Measurements from ENCODE around the gene IGFBP7. TPM values are rescaled to one million over a fixed set of nuclear protein-coding genes. Genes with fewer than 3 reads are reported as not detected.

The IGFBP7 gene
- total RNA-seq, 1 donor from 2014 or later = 66.8 TPM

DNA sequence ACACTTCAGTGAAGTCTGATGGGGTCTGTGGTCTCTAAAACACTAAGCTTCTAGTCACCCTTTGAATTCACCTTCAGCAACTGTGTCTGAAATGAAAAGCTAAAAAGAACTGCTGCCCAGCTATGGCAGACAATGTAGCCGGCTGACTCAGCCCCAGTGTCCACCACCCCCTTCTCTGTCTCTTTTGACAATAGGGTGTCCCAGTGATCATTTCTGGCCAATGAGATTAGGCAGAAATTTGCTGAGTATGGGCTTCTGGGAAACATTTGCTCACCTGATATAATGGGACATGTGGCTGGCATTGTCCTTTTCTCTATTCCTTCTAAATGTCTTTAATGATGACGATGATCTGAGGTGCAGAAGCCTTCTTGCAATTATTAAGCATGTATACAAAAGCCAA, 20.6 kb downstream of the IGFBP7 start:
- Histone ChIP-seq H3K4me1 (ENCODE audit: control insufficient read depth in 3 of 3, insufficient read depth in 3 of 3, low read length in 3 of 3) (peaks cover 0 to 5% (median 2%) of the 10 kb centered on the region in 3 donors), H3K36me3 (ENCODE audit: control insufficient read depth in 3 of 3, insufficient read depth in 3 of 3, low read length in 3 of 3) (no peaks in the 10 kb centered on the region), H3K9me3 (ENCODE audit: control insufficient read depth in 3 of 3, low read length in 3 of 3) (no peaks in the 10 kb centered on the region), H3K4me3 (ENCODE audit: low read length in 3 of 3) (no peak overlapping the region), H3K27me3 (ENCODE audit: control insufficient read depth in 3 of 3, insufficient read depth in 3 of 3, low read length in 3 of 3) (no peaks in the 10 kb centered on the region), H3K27ac (ENCODE audit: low read depth, low read length) (peak overlapping the region; percentile 26), H3K9ac (ENCODE audit: low read depth in 1 of 3, low read length in 3 of 3) (no peak overlapping the region)

DNA sequence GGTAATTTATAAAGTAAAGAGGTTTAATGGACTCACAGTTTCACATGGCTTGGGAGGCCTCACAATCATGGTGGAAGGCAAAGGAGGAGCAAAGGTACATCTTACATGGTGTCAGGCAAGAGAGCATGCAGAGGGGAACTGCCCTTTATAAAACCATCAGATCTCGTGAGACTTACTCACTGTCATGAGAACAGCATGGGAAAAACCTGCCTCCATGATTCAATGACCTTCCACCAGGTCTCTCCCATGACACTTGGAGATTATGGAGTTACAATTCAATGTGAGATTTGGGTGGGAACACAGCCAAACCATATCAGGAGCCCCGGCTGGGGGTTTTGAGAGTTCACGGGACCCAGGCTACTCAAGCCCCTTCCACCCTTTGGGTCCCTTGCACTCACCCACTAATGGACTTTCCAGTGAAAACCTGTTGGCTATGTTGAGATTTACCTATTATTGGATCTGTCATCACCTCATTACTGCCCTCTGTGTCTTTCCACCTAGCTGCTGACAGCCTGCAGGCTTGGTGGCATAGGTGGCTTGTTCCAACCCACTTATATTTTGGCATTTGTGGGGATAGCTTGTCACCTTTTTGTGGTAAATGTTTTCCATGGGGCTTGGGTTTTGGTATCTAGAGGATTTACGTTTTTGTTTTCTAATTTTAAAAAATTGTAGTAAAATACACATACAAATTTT, 24.0 kb downstream of the IGFBP7 start:
- no peaks in the 10 kb centered on the region for H3K36me3 ChIP-seq (ENCODE audit: control insufficient read depth in 3 of 3, insufficient read depth in 3 of 3, low read length in 3 of 3)
- no peak overlapping the region for H3K27ac ChIP-seq (ENCODE audit: low read depth, low read length)
- H3K27me3 ChIP-seq (ENCODE audit: control insufficient read depth in 3 of 3, insufficient read depth in 3 of 3, low read length in 3 of 3) = no peaks in the 10 kb centered on the region
- peaks cover 5 to 13% (median 6%) of the 10 kb centered on the region in 3 donors for H3K4me1 ChIP-seq (ENCODE audit: control insufficient read depth in 3 of 3, insufficient read depth in 3 of 3, low read length in 3 of 3)
- H3K9ac ChIP-seq (ENCODE audit: low read depth in 1 of 3, low read length in 3 of 3) = no peak overlapping the region
- H3K9me3 ChIP-seq (ENCODE audit: control insufficient read depth in 3 of 3, low read length in 3 of 3) = no peaks in the 10 kb centered on the region
- H3K4me3 ChIP-seq (ENCODE audit: low read length in 3 of 3) = no peak overlapping the region

DNA sequence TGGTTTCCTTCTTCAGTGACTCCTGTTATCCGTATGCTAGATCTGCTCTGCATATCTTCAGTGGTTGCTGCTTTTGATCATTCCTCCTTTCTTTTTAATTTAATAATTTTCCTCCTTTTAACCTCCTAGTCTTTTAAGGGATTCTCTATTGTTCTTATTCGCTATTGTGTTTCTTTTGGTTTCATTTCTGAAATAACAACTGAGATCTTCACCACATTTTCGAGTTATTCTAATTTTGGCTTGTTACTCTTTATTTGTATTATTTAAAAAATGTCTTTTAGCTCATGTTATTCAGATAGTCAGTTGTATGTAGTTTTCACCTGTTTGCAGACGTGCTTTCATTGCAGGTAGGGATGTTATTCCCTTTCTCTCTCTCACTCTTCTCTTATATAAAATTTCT, 24.9 kb downstream of the IGFBP7 start:
- H3K4me1 ChIP-seq (ENCODE audit: control insufficient read depth in 3 of 3, insufficient read depth in 3 of 3, low read length in 3 of 3) = peaks cover 5 to 17% (median 6%) of the 10 kb centered on the region in 3 donors
- H3K27ac ChIP-seq (ENCODE audit: low read depth, low read length) = no peak overlapping the region
- no peaks in the 10 kb centered on the region for H3K36me3 ChIP-seq (ENCODE audit: control insufficient read depth in 3 of 3, insufficient read depth in 3 of 3, low read length in 3 of 3)
- no peaks in the 10 kb centered on the region for H3K9me3 ChIP-seq (ENCODE audit: control insufficient read depth in 3 of 3, low read length in 3 of 3)
- H3K4me3 ChIP-seq (ENCODE audit: low read length in 3 of 3) = no peak overlapping the region
- no peak overlapping the region for H3K9ac ChIP-seq (ENCODE audit: low read depth in 1 of 3, low read length in 3 of 3)
- no peaks in the 10 kb centered on the region for H3K27me3 ChIP-seq (ENCODE audit: control insufficient read depth in 3 of 3, insufficient read depth in 3 of 3, low read length in 3 of 3)

DNA sequence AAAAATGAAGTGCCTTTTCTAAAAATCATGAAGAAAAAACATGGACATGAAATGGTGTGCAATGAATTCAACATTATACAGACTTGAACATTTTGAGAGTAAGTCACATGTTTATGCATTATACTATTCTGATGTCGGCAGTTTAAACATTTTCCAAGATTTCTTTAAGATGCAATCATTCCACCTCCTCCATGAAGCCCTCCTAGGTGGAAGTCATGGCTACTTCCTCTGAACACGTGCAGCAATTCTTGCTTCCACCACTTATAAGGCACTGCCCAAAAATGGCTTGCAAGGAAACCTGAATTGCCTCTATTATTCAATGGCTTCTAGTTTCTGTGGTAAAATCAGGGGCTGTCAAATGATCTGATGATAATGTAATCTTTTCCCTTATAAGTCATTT, 25.8 kb downstream of the IGFBP7 start:
- Histone ChIP-seq H3K36me3 (ENCODE audit: control insufficient read depth in 3 of 3, insufficient read depth in 3 of 3, low read length in 3 of 3) (no peaks in the 10 kb centered on the region), H3K9ac (ENCODE audit: low read depth in 1 of 3, low read length in 3 of 3) (no peak overlapping the region), H3K9me3 (ENCODE audit: control insufficient read depth in 3 of 3, low read length in 3 of 3) (no peaks in the 10 kb centered on the region), H3K27ac (ENCODE audit: low read depth, low read length) (no peak overlapping the region), H3K27me3 (ENCODE audit: control insufficient read depth in 3 of 3, insufficient read depth in 3 of 3, low read length in 3 of 3) (no peaks in the 10 kb centered on the region), H3K4me3 (ENCODE audit: low read length in 3 of 3) (no peak overlapping the region), H3K4me1 (ENCODE audit: control insufficient read depth in 3 of 3, insufficient read depth in 3 of 3, low read length in 3 of 3) (peaks cover 3 to 17% (median 6%) of the 10 kb centered on the region in 3 donors)

DNA sequence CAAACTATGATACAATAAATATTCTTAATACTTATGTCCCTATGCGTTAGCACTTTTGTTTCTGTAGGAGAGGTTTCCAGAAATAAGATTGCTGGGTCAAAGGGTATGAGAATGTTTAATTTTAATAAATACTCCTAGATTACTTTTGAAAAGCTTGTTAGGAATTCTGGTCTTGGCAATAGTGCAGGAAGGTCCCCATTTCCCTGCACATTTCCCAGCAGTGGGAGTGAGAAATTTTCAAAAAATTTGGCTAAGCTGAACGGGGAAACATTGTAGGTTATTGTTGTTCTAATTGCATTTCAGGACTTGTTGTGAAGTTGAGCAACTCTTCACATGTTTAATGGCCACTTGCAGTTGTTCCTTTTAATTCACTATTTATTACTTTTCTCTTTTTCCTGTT, 27.1 kb downstream of the IGFBP7 start:
- Histone ChIP-seq H3K36me3 (ENCODE audit: control insufficient read depth in 3 of 3, insufficient read depth in 3 of 3, low read length in 3 of 3) (no peaks in the 10 kb centered on the region), H3K4me1 (ENCODE audit: control insufficient read depth in 3 of 3, insufficient read depth in 3 of 3, low read length in 3 of 3) (peaks cover 3 to 19% (median 6%) of the 10 kb centered on the region in 3 donors), H3K27ac (ENCODE audit: low read depth, low read length) (peak overlapping the region; percentile 61), H3K9ac (ENCODE audit: low read depth in 1 of 3, low read length in 3 of 3) (no peak overlapping the region), H3K27me3 (ENCODE audit: control insufficient read depth in 3 of 3, insufficient read depth in 3 of 3, low read length in 3 of 3) (no peaks in the 10 kb centered on the region), H3K4me3 (ENCODE audit: low read length in 3 of 3) (no peak overlapping the region), H3K9me3 (ENCODE audit: control insufficient read depth in 3 of 3, low read length in 3 of 3) (no peaks in the 10 kb centered on the region)

DNA sequence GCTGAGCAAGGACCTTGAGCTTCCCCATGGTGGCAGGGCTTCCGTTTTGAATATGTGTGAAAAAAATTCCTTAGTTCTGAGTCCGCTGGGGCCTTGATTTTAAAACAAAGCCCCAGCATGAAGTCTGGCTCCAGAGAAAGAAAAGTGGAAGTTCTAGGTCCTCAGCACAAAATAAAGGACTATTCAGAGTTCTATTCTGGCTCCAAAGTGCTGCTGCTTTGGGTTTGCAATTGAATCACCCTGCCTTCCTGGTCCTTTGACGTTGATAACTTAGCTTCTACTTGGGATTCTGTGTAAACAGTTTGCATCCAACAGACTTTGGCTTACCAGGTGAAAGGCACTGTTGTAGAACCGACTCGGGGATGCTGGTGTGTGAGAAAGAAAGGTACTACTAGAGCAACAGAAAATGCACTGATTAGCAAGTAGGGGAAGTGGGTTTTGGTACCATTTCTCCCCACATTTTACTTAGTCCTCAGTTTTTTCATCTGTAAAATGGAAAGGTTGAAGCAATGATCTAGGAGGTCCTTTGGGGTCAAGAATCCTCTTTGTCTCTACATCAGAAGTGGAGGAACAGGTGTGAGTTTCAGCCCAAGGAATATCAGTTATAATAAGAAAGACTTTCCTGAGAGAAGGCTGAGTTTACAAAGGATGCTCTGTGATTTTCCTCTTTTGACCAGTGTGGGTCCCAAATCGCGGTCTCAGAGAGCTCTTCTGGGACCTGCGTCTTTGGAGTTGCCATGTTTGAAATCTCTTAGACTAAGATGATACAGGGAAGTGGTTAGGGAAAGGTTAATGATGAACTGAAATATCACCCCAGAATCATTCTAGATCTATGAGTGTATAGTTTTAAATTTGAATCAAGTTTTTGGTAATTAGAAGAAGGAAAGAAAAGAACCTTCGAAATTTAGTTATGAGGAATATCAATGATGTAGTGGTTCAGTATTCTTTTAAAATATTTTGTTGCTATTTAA, 28.2 kb downstream of the IGFBP7 start:
- peaks cover 5 to 19% (median 9%) of the 10 kb centered on the region in 3 donors for H3K4me1 ChIP-seq (ENCODE audit: control insufficient read depth in 3 of 3, insufficient read depth in 3 of 3, low read length in 3 of 3)
- no peaks in the 10 kb centered on the region for H3K9me3 ChIP-seq (ENCODE audit: control insufficient read depth in 3 of 3, low read length in 3 of 3)
- H3K9ac ChIP-seq (ENCODE audit: low read depth in 1 of 3, low read length in 3 of 3) = no peak overlapping the region
- no peaks in the 10 kb centered on the region for H3K27me3 ChIP-seq (ENCODE audit: control insufficient read depth in 3 of 3, insufficient read depth in 3 of 3, low read length in 3 of 3)
- no peak overlapping the region for H3K4me3 ChIP-seq (ENCODE audit: low read length in 3 of 3)
- peak overlapping the region; percentile 82 for H3K27ac ChIP-seq (ENCODE audit: low read depth, low read length)
- no peaks in the 10 kb centered on the region for H3K36me3 ChIP-seq (ENCODE audit: control insufficient read depth in 3 of 3, insufficient read depth in 3 of 3, low read length in 3 of 3)

DNA sequence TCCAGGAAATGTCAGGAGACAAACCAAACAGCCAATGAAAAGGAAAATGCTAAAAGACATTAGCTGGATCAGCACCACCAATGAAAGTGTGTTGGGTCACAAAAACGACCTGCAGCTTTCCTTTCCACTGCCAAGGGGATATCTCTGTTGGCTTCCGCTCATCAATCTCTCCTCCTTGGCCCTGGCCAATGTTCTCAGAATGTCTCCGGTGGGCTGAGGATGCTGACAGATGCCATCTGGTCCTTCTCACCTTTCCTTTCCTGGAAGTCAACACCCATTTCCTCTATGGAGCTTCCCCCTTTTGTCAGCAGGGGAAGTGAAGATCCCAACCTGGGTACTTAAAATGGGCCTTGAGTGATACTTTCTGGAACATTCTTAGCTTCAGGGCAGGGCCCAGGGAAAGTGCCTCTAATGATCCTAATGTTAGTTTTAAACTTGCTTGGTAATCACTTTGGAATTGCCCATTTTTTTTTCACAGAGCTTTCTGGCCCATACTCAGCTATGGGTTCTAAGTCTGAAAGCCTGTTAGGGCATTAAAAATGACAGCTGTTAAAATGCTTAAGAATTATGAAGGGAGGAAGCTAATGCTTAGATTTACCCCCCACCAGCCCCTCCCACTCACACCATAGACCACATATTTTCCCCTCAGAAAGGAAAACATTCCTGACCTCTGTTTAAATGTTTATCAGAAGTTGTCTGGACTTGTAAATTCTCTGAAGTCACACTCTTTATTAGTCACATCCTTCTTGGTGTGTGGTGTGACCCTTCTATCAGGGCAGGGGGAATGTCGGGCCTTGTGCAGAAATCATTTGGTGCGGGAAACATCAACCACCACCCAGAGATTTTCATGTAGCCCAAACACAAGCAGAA, 29.2 kb downstream of the IGFBP7 start:
- Histone ChIP-seq H3K36me3 (ENCODE audit: control insufficient read depth in 3 of 3, insufficient read depth in 3 of 3, low read length in 3 of 3) (no peaks in the 10 kb centered on the region), H3K27me3 (ENCODE audit: control insufficient read depth in 3 of 3, insufficient read depth in 3 of 3, low read length in 3 of 3) (no peaks in the 10 kb centered on the region), H3K9me3 (ENCODE audit: control insufficient read depth in 3 of 3, low read length in 3 of 3) (no peaks in the 10 kb centered on the region), H3K9ac (ENCODE audit: low read depth in 1 of 3, low read length in 3 of 3) (no peak overlapping the region), H3K4me1 (ENCODE audit: control insufficient read depth in 3 of 3, insufficient read depth in 3 of 3, low read length in 3 of 3) (peaks cover 5 to 19% (median 9%) of the 10 kb centered on the region in 3 donors), H3K27ac (ENCODE audit: low read depth, low read length) (peak overlapping the region; percentile 82), H3K4me3 (ENCODE audit: low read length in 3 of 3) (no peak overlapping the region)

DNA sequence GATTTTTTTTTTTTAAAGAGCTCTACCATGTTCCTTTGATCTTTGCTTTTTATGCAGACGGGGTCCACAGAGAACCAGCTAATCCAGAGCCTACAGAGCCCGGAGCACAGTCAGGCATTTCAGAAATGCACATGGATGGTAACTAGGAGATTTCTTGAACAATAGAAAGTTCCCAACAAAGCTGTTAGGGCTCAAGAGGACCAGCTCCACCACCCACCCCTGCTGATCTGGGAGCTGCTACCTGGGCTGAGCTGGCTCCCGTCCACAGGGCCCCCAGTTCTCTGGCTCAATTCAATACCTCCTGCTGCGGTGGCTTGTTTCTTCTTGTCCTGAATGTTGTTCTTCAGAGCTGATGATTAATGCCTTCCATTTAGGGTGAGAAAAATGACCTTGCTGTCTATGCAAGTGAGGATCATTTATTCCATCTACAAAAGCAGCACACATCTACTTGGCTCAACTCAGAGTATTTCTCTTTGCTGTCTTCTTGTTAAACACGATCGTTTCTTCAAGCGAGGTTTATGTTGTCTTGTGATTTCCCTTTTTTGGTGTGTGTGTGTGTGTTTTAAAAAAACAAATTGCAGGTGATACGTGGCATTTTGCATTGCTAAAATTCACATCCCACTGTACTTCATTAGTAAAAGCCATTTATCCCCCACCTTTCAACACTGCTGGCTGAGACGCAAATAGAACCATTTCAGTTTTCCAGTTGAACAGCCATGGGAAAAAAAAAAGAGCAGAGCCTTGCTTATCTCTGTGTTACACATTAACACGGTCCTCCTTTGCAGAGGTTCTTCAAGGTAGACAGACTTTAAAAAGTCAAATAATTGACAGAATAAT, 31.3 kb downstream of the IGFBP7 start:
- peaks cover 5 to 19% (median 9%) of the 10 kb centered on the region in 3 donors for H3K4me1 ChIP-seq (ENCODE audit: control insufficient read depth in 3 of 3, insufficient read depth in 3 of 3, low read length in 3 of 3)
- H3K9ac ChIP-seq (ENCODE audit: low read depth in 1 of 3, low read length in 3 of 3) = no peak overlapping the region
- no peaks in the 10 kb centered on the region for H3K27me3 ChIP-seq (ENCODE audit: control insufficient read depth in 3 of 3, insufficient read depth in 3 of 3, low read length in 3 of 3)
- peak overlapping the region; percentile 52 for H3K27ac ChIP-seq (ENCODE audit: low read depth, low read length)
- no peak overlapping the region for H3K4me3 ChIP-seq (ENCODE audit: low read length in 3 of 3)
- H3K36me3 ChIP-seq (ENCODE audit: control insufficient read depth in 3 of 3, insufficient read depth in 3 of 3, low read length in 3 of 3) = peaks cover 0 to 2% (median 0%) of the 10 kb centered on the region in 3 donors
- no peaks in the 10 kb centered on the region for H3K9me3 ChIP-seq (ENCODE audit: control insufficient read depth in 3 of 3, low read length in 3 of 3)
